Measurements from ENCODE around the gene TRIM65. TPM values are rescaled to one million over a fixed set of nuclear protein-coding genes. Genes with fewer than 3 reads are reported as not detected.

Gene TRIM65
- total and polyA plus RNA-seq, 2 of the 13 experiments (the other 11 are each of a cell fraction or from before 2014, with no cell fraction given) = 10.3 to 22.4 TPM

- TF ChIP-seq ZBTB33 (CRISPR knock-in tag; IDR thresholded peaks at IDR 0.05) (peak; percentile 62; the same call in 1 of the 2 replicates), HDAC6 (IDR thresholded peaks at IDR 0.05; ENCODE audit: low read depth, low read length) (no peak), SMC3 (IDR thresholded peaks at IDR 0.05; ENCODE audit: low read length) (no peak), ZNF563 (CRISPR knock-in tag; IDR thresholded peaks at IDR 0.05) (no peak), THAP7 (CRISPR knock-in tag; IDR thresholded peaks at IDR 0.05) (0 out of 2 replicates have a peak, but pooled peaks have one; percentile 30), ZNF782 (CRISPR knock-in tag; IDR thresholded peaks at IDR 0.05; ENCODE audit: borderline replicate concordance) (0 out of 2 replicates have a peak, but pooled peaks have one; percentile 13), ZNF350 (CRISPR knock-in tag; IDR thresholded peaks at IDR 0.05; ENCODE audit: borderline replicate concordance, low read depth) (0 out of 2 replicates have a peak, but pooled peaks have one; percentile 10), CHD2 (IDR thresholded peaks at IDR 0.05; ENCODE audit: low read depth, low read length) (no peak), FOXA3 (CRISPR knock-in tag; IDR thresholded peaks at IDR 0.05) (0 out of 2 replicates have a peak, but pooled peaks have one; percentile 1), AHDC1 (CRISPR knock-in tag; IDR thresholded peaks at IDR 0.05; ENCODE audit: borderline replicate concordance) (no peak), AGO2 (optimal IDR thresholded peaks at IDR 0.05; ENCODE audit: low read depth, low read length) (peak; percentile 96), RERE (CRISPR knock-in tag; IDR thresholded peaks at IDR 0.05; ENCODE audit: low read depth) (no peak), NRL (CRISPR knock-in tag; IDR thresholded peaks at IDR 0.05; ENCODE audit: borderline replicate concordance) (no peak; the same call in 1 of the 2 replicates)
Observed at GRCh38 chr17:75897160-75898019, 639 bp upstream of the TRIM65 start (continued).

All from HepG2 (cell line).